Left colon (tissue), 2 donors: Measurements from ENCODE around the gene EFHD2. TPM values are rescaled to one million over a fixed set of nuclear protein-coding genes. Genes with fewer than 3 reads are reported as not detected.
A peak's percentile ranks its signal among the peaks of the same experiment; 100 is the strongest.
"Not testable (repeated sequence)": the region's sequence is repeated elsewhere in the genome, so short reads cannot be mapped to it uniquely, and the experiment has no call there.

ENCODE experiments used
- ATAC-seq: fragments of 200-7000 bp; cut with Tn5 transposase; one replicate; pipeline ENCODE4 v1.9.1; 2020; ENCODE audit warnings: mild to moderate bottlenecking, moderate library complexity
- DNase-seq, 2 donors: peaks; one replicate each; pipeline ENCODE4 v3.0.0-alpha.2; 2020
- intact Hi-C, 2 donors: fragments of 100-400 bp; cut with DNase I in 1 of 2; cut with micrococcal nuclease in 1 of 2; formaldehyde crosslinking; loops; one replicate each; pipeline versions ENCODE4 v1.11.2 to v1.14.0; 2022; cut with DNase I, micrococcal nuclease
- long read RNA-seq: library from polyadenylated mRNA; unstranded; transcript quantifications from one replicate; pipeline ENCODE4 v2.0.0, GENCODE V29; 2021
- total RNA-seq, 2 donors: library from RNA; stranded (reverse); fragmentation: NEBNext Ultra II Directional; extraction: Animal tissue kit (Norgen Biotek cat#: 25700); gene quantifications; one replicate each; pipeline ENCODE4 v1.2.1, GENCODE V29; 2021
- donor health status: DM: no; HTN: no; CAD: no.
- donor health status: DM: yes; HTN: yes; CAD: no.

The EFHD2 gene
- total RNA-seq = 100 to 1,000 TPM; 164 to 178 TPM
- long read RNA-seq, transcript EFHD2-201 (4 exons, 2,419 nt) = major isoform, 182 of 228 reads
- long read RNA-seq, partial matches to known transcripts = 4 of 228 reads
- long read RNA-seq, other reads (novel, unspliced or antisense) = 42 of 228 reads

DNA sequence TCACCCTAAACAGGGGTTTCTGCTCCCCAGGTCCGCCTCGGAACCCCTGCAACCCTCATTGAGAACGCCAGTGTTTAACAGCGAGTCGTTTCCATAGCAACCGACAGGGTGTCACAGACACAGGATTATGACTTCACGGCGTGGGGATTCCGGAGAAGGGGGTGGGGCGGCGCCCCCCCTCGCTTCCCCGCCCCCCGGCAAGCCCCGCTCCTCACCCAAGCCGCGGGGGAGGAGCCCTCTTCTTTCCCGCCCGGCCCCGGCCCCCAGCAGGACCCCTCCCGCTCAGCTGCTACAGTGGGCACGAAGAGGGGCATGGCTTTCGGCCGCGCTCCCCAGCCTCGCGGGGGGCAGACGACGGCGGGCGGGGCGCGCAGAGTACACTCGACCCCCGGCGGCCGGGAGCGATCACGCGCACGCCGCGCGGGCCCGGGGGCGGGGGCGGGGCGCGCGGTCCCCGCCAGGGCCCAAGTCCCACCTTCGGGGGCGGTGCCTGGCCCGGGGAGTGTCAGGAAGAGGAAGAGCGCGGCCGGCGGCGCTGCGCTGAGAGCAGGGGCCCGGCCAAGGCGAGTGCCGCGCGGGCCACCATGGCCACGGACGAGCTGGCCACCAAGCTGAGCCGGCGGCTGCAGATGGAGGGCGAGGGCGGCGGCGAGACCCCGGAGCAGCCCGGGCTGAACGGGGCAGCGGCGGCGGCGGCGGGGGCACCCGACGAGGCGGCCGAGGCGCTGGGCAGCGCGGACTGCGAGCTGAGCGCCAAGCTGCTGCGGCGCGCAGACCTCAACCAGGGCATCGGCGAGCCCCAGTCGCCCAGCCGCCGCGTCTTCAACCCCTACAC lies at the start of gene EFHD2:
Gene EFHD2 (plus strand): TSS at position 501 of the 835 bp plus-strand sequence. CDS start 84 bp downstream, at position 585.
- peak; percentile 68 for ATAC-seq
- peak; percentile 88 to 92 for DNase-seq
- intact Hi-C loops = no loop called here

DNA sequence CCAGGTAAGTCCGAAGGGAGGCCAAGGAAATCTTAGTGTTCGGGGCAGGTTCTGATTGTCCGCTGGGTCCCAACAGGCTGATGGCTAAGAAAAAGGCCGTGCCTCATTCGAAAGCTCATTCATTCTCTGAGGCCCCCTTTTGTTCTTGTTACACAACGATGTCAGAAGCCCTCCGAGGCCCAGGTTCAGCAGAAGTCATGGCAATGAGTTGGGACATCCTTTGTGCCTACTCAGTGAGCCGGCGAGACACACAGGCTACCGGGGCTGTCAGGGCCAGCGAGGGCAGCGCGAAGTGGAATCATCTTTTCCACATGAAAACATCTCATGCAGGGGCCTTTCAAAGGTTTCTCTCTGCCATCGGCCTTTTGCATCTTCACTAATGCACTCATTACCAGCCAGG lies 49.0 kb upstream of the EFHD2 start:
- DNase-seq (no peak), ATAC-seq (no peak)
- intact Hi-C loops = no loop called here

DNA sequence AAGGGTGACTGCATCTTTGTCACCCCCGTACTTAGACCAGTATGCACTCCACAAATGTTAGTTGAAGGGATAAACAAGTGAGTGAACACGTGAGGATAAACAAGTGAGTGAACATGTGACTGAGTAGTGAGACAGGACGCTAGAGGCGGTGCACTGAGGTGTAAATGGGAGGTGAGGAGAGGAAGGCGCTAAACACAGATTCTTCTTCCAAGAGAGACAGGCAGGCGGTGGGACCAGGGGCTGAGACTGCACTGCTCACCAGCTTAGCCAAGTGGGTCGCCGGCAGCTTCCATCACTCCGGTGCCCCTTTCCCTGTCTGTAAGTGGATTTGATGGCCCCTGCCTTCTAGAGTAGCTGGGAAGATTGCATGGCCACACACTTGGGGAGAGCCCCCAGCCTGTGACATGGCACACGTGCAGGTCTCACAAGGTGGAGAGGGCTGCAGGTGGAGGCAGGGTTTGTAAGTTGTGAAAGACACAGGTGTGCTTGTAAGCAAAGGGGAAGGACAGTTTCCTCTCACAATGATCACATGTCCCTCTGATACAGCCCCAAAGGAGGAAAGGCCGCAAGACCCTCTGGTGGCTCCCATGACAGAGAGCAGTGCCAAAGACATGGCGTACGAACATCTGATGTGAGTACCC lies 47.5 kb upstream of the EFHD2 start:
- DNase-seq (no peak), ATAC-seq (no peak)
- intact Hi-C loops = no loop called here

- intact Hi-C loops = no loop called here
- ATAC-seq (no peak), DNase-seq (no peak)
Observed at GRCh38 chr1:15362737-15363128, 47.0 kb upstream of the EFHD2 start.

- intact Hi-C loops = no loop called here
- ATAC-seq (no peak), DNase-seq (no peak)
Observed at GRCh38 chr1:15364740-15365139, 44.9 kb upstream of the EFHD2 start.

DNA sequence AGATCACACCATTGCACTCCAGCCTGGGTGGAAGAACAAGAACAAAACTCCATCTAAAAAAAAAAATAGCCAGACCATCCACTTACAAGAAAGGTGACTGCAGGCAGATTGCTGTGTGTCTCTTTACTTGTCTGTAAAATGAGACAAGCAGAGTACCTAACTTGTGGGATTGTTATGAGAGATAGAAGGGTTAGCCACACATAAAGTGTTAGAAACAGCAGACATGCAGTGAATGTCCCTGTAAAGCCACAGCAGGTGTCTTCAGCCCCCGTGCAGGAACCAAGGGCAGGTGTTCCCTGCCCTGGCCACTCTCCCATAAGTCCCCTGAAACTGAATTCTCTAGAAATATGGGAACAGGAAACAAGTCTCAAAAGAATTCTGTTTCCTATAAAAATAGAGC lies 40.8 kb upstream of the EFHD2 start:
- ATAC-seq (no peak), DNase-seq (no peak)
- intact Hi-C loops = no loop called here

DNA sequence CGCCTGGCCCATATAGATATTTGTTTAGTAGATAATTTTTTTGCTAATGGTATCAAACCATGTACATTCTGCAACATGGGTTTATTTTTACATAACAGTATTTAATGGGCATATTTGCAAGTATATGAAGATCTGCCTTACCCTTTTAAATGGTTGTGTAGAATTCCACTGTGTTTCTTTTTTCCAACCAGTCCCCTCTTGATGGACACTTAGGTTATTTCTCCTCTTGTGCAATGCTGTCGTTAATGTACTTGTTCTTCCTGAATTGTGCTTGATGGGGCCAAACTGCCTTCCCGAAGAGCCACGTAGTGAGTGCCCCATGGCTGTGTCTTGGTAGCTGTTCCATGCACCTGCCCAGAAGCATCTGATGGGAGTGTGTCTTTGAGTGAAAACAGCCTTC lies 39.4 kb upstream of the EFHD2 start:
- DNase-seq (no peak), ATAC-seq (no peak)
- intact Hi-C loops = no loop called here

DNA sequence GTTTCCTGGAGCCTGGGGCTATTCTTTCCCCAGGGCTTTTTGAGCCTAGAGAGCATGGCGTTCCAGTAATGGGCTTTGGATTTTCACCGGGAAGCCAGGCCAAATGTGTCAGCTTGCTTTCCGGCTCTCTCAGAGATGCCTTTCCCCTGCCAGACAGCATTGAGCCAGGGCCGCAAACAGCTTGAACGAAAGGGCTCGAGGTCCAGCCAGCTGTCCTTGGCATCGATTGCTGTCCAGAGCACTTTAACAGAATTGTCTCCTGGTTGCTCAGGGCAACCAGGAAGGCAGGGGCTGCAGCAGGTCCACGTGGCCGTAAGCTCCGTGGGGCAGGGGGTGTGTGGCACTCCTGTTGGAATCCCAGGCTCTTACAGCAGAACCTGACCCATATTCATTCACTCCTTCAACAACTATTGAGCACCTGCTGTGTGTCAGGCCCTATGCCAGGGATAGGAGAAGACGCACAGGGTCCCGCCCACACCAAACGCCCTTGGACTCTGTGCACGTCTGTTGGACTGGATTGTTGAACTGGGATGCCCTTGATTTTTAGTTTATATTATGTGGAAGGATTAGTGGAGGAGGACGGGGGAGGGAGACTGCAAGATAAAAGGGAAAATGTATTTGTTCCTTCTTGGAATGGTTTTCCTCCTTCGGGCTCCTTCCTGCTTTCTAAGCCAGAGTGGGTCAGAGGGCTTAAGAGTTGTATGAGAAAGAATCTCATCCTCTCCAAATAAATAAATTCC lies 38.7 kb upstream of the EFHD2 start:
- intact Hi-C loops = no loop called here
- ATAC-seq (peak; percentile 77), DNase-seq (peak in 1 of 2 donors; percentile 59)

DNA sequence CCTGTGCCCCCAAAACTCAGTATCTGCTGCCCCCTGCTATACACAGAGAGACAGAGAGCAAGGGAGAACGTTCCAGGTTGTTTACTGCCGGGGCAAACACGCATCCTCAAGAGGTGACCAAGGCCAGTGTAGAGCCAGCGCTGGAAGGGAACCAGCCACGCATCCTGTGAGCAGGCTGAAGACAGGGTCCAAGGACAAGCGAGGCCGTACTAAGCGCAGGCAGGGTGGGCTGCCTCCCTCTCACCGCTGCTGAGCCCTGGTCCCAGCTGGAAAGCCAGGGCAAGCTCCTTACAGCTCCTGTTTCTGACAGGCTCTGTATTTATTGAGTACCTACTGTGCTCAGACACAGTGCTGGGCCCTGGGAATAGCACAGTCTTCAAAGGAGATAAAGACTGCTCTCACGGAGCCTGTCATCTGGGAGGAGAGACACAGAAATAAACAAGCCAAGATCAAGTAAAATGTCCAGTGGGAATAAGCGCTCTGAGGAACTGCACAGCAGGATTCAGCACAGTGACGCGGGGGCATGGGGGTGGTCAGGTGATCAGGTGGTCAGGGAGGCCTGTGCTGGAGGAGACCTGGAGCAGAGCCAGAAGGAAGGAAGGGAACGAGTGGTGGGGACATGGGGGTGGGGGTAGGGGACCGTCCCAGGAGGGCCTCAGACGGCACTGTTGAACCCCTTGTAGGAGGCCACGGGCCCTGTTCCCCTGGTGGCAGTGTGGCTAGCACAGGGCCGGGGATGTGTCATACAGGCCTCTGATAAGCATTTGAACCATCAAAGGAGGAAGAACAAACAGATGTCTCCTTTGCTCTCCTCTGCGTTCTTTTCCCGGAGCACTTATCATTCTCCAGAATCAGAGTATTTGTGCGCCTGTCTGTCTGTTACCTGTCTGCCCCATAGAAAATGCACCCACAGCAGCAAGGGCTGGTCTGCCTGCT lies 37.8 kb upstream of the EFHD2 start:
- DNase-seq (no peak), ATAC-seq (peak; percentile 8)
- intact Hi-C loops = no loop called here

DNA sequence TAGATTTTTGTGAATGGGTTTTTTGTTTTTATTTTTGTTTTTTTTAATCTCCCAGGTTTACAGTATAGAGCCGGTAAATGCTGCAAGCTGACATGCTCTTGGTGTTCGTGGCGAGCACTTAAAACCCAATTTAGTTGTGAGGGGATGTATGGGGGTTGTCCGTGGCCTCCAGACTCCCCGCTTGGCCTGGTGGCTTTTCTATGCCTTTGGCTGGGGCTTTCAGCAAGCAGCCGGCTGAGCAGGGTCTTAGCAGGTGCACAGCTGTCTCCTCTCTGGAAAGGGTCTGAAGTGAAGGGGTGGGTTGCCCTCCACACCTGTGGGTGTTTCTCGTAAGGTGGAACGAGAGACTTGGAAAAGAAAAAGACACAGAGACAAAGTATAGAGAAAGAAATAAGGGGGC lies 31.0 kb upstream of the EFHD2 start:
- ATAC-seq (no peak), DNase-seq (no peak)
- intact Hi-C loops = no loop called here

GRCh38 chr1:15379151-15379550 lies 30.5 kb upstream of the EFHD2 start:
- intact Hi-C loops, ATAC-seq, DNase-seq: not testable (repeated sequence)

GRCh38 chr1:15380601-15381508 lies 28.8 kb upstream of the EFHD2 start:
- DNase-seq (no peak), ATAC-seq (no peak)
- intact Hi-C loops = no loop called here

GRCh38 chr1:15381805-15382204 lies 27.9 kb upstream of the EFHD2 start:
- ATAC-seq = no peak
- no peak for DNase-seq
- intact Hi-C loops = no loop called here

DNA sequence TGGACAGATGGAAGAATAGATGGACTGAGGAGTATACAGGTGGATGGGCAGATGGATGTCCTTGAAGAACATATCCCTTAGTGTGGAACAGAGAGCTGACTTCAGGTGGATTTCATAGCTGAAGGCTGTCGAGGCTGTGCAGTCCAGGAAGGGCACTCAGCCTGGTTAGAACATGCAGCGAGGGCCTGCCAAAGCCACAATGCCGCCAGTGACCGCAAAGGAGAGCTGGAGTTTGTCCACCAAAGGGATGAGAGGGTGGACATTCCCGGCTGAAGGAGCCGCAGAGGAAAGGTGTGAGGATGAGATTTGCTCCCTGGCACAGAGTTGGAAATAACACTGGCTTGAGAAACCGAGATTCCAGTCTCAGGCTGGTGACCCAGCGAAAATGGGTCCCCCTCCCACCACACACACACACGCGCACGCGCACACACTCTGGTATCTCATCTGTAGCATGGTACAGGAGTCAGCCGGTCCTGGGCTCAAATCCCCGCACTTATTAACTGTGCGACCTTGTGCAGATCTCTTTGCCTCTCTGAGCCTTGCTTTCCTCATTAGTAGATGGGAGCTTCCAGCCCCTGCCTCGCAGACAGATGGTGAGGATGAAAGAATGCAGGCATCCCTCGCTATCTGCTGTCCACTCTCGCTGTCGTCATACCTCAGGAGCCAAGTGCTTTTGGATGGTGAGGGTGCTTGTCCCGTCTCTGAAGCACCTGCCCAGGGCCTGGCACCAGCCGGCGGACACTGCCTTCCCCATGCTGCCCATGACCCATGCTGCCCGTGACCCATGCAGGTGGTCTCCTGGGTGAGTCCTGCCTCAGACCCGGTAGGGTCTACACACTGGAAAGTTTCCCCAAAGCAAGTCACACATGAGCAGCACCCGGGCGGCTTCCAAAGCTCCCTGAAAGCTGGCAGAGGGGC lies 26.8 kb upstream of the EFHD2 start:
- intact Hi-C loops = no loop called here
- DNase-seq (no peak), ATAC-seq (no peak)

DNA sequence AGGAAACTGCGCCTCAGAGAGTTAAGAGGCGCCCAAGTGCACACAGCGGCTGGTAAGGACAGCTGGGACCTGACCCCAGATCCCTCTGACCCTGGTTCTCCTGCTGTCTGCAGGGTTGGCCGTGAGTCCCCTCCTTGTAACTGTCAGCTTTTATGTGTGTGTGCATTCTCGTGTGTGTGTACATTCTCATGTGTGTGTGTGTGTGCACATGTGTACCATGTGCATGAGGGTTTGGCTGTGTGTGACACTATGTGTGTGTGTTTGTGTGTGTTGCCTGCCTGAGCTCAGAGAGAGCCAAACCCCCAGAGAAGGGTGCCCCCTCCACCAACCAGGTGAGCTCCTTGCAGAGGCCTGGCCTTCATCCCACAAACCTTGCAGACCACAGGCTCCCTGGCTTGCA lies 25.9 kb upstream of the EFHD2 start:
- ATAC-seq = no peak
- DNase-seq = no peak
- intact Hi-C loops = no loop called here

- intact Hi-C loops = no loop called here
- DNase-seq (no peak), ATAC-seq (no peak)
Observed at GRCh38 chr1:15384301-15384901, 25.3 kb upstream of the EFHD2 start.
